ENCODE results near the gene CEP164.

CEP164 gene

DNA sequence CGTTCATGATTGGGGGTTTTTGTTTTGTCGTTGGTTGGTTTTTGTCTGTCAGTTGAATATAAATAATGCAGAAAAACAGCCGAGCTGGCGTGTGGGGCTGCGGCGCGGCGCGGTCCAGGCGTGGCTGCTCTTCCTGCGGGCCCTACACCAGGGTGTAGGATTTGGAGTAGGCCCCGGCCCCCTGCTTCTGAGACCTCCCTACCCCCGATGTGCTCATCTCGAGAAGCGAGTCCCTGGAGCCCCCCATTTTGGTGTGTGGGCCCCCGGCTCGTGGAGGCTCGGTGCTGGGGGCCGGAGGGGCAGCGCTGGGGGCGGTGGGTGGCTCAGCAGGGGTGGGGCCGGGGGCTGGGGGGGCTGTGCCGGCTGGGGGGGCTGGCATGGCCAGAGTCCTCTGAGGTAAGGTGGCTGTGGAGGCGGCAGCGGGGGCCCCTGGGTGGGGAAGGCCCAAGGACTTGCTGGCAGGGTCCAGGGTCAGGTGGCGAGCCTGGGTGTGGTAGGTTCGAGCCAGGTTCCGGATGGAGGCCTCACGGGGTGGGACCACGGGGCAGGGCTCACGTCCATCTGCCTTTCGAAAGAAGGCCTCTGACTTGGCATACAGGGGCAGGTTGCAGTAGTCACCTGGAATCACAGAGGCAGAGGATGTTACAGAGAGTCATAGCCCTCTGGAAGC is 100.7 kb downstream of the CEP164 start:
- Histone ChIP-seq H3K4me3 (ENCODE audit: insufficient read depth in 1 of 2, low read depth in 1 of 2, low read length in 2 of 2) (no peak overlapping the region), H3K18ac (ENCODE audit: low read depth in 1 of 2, low read length in 2 of 2) (no peak overlapping the region), H2BK5ac (ENCODE audit: low read depth, low read length, poor library complexity, severe bottlenecking) (no peak overlapping the region), H3K4ac (ENCODE audit: low read depth in 1 of 2, low read length in 2 of 2) (no peak overlapping the region), H2AK5ac (ENCODE audit: low read length, severe bottlenecking) (no peak overlapping the region), H3K9me3 (ENCODE audit: control insufficient read depth, low read length) (no peaks in the 10 kb centered on the region), H2BK15ac (ENCODE audit: low read depth, poor library complexity, severe bottlenecking) (no peak overlapping the region), H3K23ac (ENCODE audit: low read length in 2 of 2) (no peak overlapping the region), H3K4me2 (ENCODE audit: low read length, poor library complexity, severe bottlenecking) (no peak overlapping the region), H2BK120ac (ENCODE audit: low read depth, low read length) (no peak overlapping the region), H3K14ac (ENCODE audit: low read length in 2 of 2) (no peak overlapping the region), H3K79me1 (replicated peaks; ENCODE audit: low read length, poor library complexity, severe bottlenecking) (no peaks in the 10 kb centered on the region), H3K27ac (ENCODE audit: low read length, poor library complexity, severe bottlenecking) (no peak overlapping the region), H3K27me3 (ENCODE audit: control insufficient read depth in 1 of 2, insufficient read depth in 1 of 2, low read length in 2 of 2) (peaks cover 32 to 52% of the 10 kb centered on the region in 2 experiments), H4K8ac (ENCODE audit: low read length) (no peak overlapping the region), H3K9ac (ENCODE audit: low read length) (no peak overlapping the region), H3K4me1 (ENCODE audit: control insufficient read depth, insufficient read depth, low read depth, low read length) (peaks cover 2% of the 10 kb centered on the region), H3K36me3 (ENCODE audit: control insufficient read depth in 1 of 2, insufficient read depth in 2 of 2, low read depth in 1 of 2, low read length in 2 of 2) (peaks cover 0 to 9% of the 10 kb centered on the region in 2 experiments), H2AFZ (ENCODE audit: low read depth, low read length) (no peak overlapping the region), H2BK12ac (ENCODE audit: low read length in 2 of 2) (no peak overlapping the region), H4K91ac (ENCODE audit: low read length) (no peak overlapping the region)
- DNase-seq, result no peak
- WGBS, result 87% methylated on average over 30 of the region's 32 CpGs

DNA sequence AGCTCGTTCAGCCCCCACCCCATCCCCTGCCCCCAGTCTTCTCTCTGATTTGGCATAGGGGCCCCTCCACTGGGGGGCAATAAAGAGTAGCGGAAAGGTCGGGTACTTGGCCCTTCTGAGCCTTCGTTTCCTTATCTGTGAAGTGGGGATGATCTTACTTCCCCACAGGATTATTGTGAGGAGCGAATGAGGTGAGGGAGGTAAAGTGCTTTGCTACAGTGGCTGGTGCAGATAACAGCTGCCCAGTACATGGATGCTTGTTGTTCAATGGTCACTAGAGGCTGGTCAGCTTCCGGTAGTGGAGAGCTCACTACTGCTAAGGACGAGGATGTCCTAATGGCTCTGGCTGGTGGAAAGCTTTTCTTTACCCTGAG is 101.2 kb downstream of the CEP164 start:
- WGBS, result 71% methylated on average over 7 of the region's 7 CpGs
- H3K14ac ChIP-seq (ENCODE audit: low read length in 2 of 2), result no peak overlapping the region
- no peak overlapping the region for H3K4ac ChIP-seq (ENCODE audit: low read depth in 1 of 2, low read length in 2 of 2)
- H3K27me3 ChIP-seq (ENCODE audit: control insufficient read depth in 1 of 2, insufficient read depth in 1 of 2, low read length in 2 of 2), result peaks cover 36 to 50% of the 10 kb centered on the region in 2 experiments
- no peak overlapping the region for H2BK5ac ChIP-seq (ENCODE audit: low read depth, low read length, poor library complexity, severe bottlenecking)
- no peaks in the 10 kb centered on the region for H3K79me1 ChIP-seq (replicated peaks; ENCODE audit: low read length, poor library complexity, severe bottlenecking)
- peaks cover 2% of the 10 kb centered on the region for H3K4me1 ChIP-seq (ENCODE audit: control insufficient read depth, insufficient read depth, low read depth, low read length)
- no peak overlapping the region for H3K27ac ChIP-seq (ENCODE audit: low read length, poor library complexity, severe bottlenecking)
- no peak overlapping the region for H4K91ac ChIP-seq (ENCODE audit: low read length)
- no peak overlapping the region for H2BK120ac ChIP-seq (ENCODE audit: low read depth, low read length)
- H3K23ac ChIP-seq (ENCODE audit: low read length in 2 of 2), result no peak overlapping the region
- H3K9ac ChIP-seq (ENCODE audit: low read length), result no peak overlapping the region
- no peak overlapping the region for H2BK12ac ChIP-seq (ENCODE audit: low read length in 2 of 2)
- no peak overlapping the region for H2AFZ ChIP-seq (ENCODE audit: low read depth, low read length)
- no peak overlapping the region for H4K8ac ChIP-seq (ENCODE audit: low read length)
- no peak for DNase-seq
- no peak overlapping the region for H3K18ac ChIP-seq (ENCODE audit: low read depth in 1 of 2, low read length in 2 of 2)
- H3K9me3 ChIP-seq (ENCODE audit: control insufficient read depth, low read length), result no peaks in the 10 kb centered on the region
- no peak overlapping the region for H2BK15ac ChIP-seq (ENCODE audit: low read depth, poor library complexity, severe bottlenecking)
- no peak overlapping the region for H3K4me3 ChIP-seq (ENCODE audit: insufficient read depth in 1 of 2, low read depth in 1 of 2, low read length in 2 of 2)
- H2AK5ac ChIP-seq (ENCODE audit: low read length, severe bottlenecking), result no peak overlapping the region
- H3K4me2 ChIP-seq (ENCODE audit: low read length, poor library complexity, severe bottlenecking), result no peak overlapping the region
- peaks cover 0 to 9% of the 10 kb centered on the region in 2 experiments for H3K36me3 ChIP-seq (ENCODE audit: control insufficient read depth in 1 of 2, insufficient read depth in 2 of 2, low read depth in 1 of 2, low read length in 2 of 2)

DNA sequence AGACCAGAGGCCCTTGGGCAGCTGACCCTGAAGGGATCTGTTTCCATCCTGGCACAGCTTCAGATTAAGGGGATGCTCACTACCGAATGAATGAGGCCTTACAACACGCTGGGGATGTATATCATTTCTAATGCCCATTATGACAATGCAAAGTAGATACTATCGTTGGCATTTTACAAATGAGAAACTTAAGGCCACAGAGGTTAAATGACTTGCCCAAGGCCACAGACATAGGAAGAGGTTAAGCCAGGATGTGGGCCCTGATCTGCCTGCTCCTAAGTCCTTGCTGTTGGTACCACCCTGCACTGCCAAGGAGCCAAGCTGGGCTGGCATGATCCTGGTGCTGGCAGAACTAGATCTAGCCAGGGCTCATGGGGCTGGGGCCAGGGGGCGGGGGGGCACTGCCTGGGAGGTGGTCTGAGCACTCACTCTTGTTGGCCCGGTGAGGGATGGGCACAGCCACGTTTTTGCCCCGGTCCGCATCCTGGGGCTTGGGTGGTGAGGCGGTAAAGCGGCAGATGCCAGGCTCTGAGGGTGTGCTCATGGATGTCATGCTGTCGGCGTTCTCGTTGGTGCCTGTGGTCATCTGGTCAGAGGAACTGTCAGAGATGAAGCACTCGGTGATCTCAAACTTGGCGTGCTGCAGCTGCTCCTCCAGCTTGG is 102.8 kb downstream of the CEP164 start:
- Histone ChIP-seq H3K4me2 (ENCODE audit: low read length, poor library complexity, severe bottlenecking) (no peak overlapping the region), H3K9ac (ENCODE audit: low read length) (no peak overlapping the region), H3K4ac (ENCODE audit: low read depth in 1 of 2, low read length in 2 of 2) (no peak overlapping the region), H4K91ac (ENCODE audit: low read length) (no peak overlapping the region), H3K14ac (ENCODE audit: low read length in 2 of 2) (no peak overlapping the region), H3K4me3 (ENCODE audit: insufficient read depth in 1 of 2, low read depth in 1 of 2, low read length in 2 of 2) (no peak overlapping the region), H2AFZ (ENCODE audit: low read depth, low read length) (no peak overlapping the region), H4K8ac (ENCODE audit: low read length) (no peak overlapping the region), H3K23ac (ENCODE audit: low read length in 2 of 2) (no peak overlapping the region), H3K27ac (ENCODE audit: low read length, poor library complexity, severe bottlenecking) (no peak overlapping the region), H2BK120ac (ENCODE audit: low read depth, low read length) (no peak overlapping the region), H3K36me3 (ENCODE audit: control insufficient read depth in 1 of 2, insufficient read depth in 2 of 2, low read depth in 1 of 2, low read length in 2 of 2) (peaks cover 0 to 9% of the 10 kb centered on the region in 2 experiments), H2BK5ac (ENCODE audit: low read depth, low read length, poor library complexity, severe bottlenecking) (no peak overlapping the region), H3K9me3 (ENCODE audit: control insufficient read depth, low read length) (peaks cover 2% of the 10 kb centered on the region), H2BK12ac (ENCODE audit: low read length in 2 of 2) (no peak overlapping the region), H3K27me3 (ENCODE audit: control insufficient read depth in 1 of 2, insufficient read depth in 1 of 2, low read length in 2 of 2) (peaks cover 44 to 62% of the 10 kb centered on the region in 2 experiments), H2AK5ac (ENCODE audit: low read length, severe bottlenecking) (no peak overlapping the region), H3K79me1 (replicated peaks; ENCODE audit: low read length, poor library complexity, severe bottlenecking) (no peaks in the 10 kb centered on the region), H2BK15ac (ENCODE audit: low read depth, poor library complexity, severe bottlenecking) (no peak overlapping the region), H3K18ac (ENCODE audit: low read depth in 1 of 2, low read length in 2 of 2) (no peak overlapping the region), H3K4me1 (ENCODE audit: control insufficient read depth, insufficient read depth, low read depth, low read length) (peaks cover 2% of the 10 kb centered on the region)
- no peak for DNase-seq
- WGBS, result 85% methylated on average over 15 of the region's 15 CpGs

DNA sequence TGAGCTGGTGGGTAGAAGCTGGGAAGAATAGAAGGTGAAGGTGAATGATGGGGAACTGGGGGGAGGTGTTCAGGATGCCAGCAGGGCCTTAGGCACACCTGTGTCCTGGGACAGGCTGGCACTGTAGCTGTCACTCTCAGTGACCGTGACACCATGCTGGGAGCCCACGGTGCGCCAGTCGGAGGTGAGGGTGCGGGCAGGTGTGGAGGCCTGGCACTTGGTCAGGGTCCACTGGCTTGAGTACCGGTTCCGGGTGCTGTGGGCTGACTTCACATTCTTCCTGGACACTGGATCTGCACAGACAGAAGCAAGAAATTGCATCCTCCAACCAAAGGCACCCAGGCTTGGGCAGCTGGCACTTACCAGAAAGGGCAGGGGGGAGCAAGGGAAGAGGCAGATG is 103.8 kb downstream of the CEP164 start:
- Histone ChIP-seq H3K9ac (ENCODE audit: low read length) (no peak overlapping the region), H3K4me1 (ENCODE audit: control insufficient read depth, insufficient read depth, low read depth, low read length) (peaks cover under 1% of the 10 kb centered on the region), H3K36me3 (ENCODE audit: control insufficient read depth in 1 of 2, insufficient read depth in 2 of 2, low read depth in 1 of 2, low read length in 2 of 2) (peaks cover 0 to 9% of the 10 kb centered on the region in 2 experiments), H2AK5ac (ENCODE audit: low read length, severe bottlenecking) (no peak overlapping the region), H3K4me3 (ENCODE audit: insufficient read depth in 1 of 2, low read depth in 1 of 2, low read length in 2 of 2) (no peak overlapping the region), H4K91ac (ENCODE audit: low read length) (no peak overlapping the region), H2BK120ac (ENCODE audit: low read depth, low read length) (no peak overlapping the region), H2BK12ac (ENCODE audit: low read length in 2 of 2) (no peak overlapping the region), H3K4me2 (ENCODE audit: low read length, poor library complexity, severe bottlenecking) (no peak overlapping the region), H3K27me3 (ENCODE audit: control insufficient read depth in 1 of 2, insufficient read depth in 1 of 2, low read length in 2 of 2) (peaks cover 51 to 63% of the 10 kb centered on the region in 2 experiments), H3K4ac (ENCODE audit: low read depth in 1 of 2, low read length in 2 of 2) (no peak overlapping the region), H2BK15ac (ENCODE audit: low read depth, poor library complexity, severe bottlenecking) (no peak overlapping the region), H2AFZ (ENCODE audit: low read depth, low read length) (no peak overlapping the region), H3K27ac (ENCODE audit: low read length, poor library complexity, severe bottlenecking) (no peak overlapping the region), H3K79me1 (replicated peaks; ENCODE audit: low read length, poor library complexity, severe bottlenecking) (no peaks in the 10 kb centered on the region), H3K14ac (ENCODE audit: low read length in 2 of 2) (no peak overlapping the region), H3K18ac (ENCODE audit: low read depth in 1 of 2, low read length in 2 of 2) (no peak overlapping the region), H3K9me3 (ENCODE audit: control insufficient read depth, low read length) (peaks cover 2% of the 10 kb centered on the region), H3K23ac (ENCODE audit: low read length in 2 of 2) (no peak overlapping the region), H2BK5ac (ENCODE audit: low read depth, low read length, poor library complexity, severe bottlenecking) (no peak overlapping the region), H4K8ac (ENCODE audit: low read length) (no peak overlapping the region)
- no peak for DNase-seq
- WGBS, result 94% methylated on average over 6 of the region's 7 CpGs

Data from mesenchymal stem cell (in vitro differentiated cells and primary cell).